Hematopoietic multipotent progenitor cell treated with erythropoietin and hydrocortisone succinate and interleukin-3 and kit ligand, for 4 days (in vitro differentiated cells): Measurements from ENCODE around the gene CRHR1.

Experiments used
- DNase-seq: peaks from one replicate; pipeline ENCODE4 v3.0.0-alpha.2; 2015

CRHR1 gene

DNA sequence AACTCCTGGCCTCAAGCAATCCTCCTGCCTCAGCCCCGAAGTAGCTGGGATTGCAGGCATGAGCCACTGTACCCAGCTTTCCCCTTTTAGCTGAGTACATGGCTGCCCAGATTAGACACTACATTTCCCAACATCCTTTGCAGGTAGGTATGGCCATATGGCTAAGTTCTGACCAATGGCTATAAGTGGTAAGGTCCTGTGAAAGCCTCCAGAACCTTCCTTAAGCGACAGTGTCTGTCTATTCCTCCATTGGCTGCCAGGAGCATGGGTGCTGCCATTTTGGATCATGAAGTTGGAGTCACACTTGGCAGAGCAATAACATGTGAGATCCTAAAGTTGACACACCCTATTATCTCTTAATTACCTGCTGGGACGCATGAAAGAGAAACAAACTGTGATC is 24.4 kb upstream of the CRHR1 start:
- DNase-seq, result peak; percentile 7

DNA sequence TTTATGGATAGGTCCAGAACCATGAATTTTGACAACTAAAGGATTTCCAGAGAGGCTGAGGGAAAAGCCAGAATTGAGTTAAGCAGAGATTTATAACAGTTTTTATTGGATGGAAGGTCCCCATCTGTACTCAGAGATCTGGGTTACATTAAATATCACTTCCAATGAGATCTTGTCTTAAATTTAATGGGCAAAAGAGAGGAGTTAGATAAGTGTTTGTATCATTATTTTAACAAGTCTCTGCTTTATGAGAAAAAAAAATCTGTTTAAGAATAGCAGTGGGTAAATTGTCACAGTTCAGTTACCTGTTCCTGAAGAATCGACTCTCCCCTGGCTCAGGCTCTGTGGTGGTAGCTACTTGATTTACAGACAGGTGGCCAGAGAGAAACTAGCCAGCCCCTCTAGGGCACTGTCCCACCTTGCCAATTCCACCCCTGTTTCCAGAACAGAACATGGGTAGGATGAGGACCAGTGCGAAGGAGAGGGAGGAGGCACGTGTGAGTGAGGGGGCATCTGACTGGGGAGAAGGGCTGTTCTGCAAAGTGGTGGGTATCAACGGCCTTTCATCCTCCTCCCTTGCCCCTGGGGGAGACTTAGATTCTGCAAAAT is 22.1 kb upstream of the CRHR1 start:
- DNase-seq, result no peak

DNA sequence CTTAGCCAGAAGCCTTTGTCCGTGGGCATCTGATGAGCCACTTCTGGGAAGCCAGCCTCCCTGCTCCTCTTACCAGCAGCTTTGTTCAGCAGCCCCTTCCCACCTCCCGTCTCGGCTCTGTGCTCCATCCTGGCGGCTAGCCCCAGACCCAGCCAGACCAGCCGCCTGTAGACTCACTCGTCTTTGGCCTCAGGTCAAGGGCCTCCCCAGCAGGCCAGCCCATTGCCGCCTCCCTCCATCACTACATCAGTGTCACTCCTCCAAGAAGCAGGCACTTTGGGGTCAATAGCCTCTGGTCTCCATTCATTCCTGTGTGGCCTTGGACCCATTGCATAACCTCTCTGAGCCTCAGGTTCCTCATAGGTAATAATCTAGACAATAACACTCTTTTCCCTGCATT is 20.9 kb upstream of the CRHR1 start:
- no peak for DNase-seq

DNA sequence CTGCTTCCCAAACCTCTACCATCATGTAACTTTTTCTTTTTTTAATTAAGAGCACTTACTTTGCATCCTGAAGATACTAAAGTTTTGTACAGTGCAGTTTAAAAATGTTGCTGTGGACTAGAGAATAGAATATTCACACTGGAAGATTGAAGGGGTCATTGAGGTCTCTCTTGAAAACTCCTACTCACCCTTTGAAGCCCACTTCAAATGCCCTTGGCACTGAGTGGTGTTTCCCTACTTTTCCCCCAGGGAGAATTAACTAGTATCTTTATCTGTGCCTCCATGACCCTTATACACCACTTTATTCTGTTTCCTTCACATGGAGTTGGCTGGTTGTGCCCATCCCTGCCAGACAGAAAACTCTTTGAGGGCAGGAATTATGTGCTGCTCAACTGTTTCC is 19.6 kb upstream of the CRHR1 start:
- DNase-seq, result no peak

DNA sequence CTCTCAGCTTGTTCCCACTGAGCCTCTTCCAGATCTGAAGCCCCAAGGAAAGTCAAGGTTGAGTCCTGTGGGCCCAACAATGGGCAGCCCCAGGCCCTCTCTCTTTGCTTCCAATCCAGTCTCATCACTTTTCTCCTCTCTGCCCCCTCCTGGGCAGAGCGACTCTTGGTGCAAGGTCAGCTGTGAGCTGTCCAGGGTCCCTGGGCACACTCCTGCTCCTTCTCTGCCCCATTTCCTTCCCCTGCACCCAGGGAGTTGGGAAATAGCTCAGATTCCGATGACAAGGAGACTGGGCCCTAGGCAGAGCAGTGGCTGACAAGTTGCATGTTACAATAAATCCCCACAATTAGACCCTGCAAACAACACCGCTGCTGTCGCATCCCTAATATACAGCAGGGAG is 16.1 kb upstream of the CRHR1 start:
- no peak for DNase-seq

DNA sequence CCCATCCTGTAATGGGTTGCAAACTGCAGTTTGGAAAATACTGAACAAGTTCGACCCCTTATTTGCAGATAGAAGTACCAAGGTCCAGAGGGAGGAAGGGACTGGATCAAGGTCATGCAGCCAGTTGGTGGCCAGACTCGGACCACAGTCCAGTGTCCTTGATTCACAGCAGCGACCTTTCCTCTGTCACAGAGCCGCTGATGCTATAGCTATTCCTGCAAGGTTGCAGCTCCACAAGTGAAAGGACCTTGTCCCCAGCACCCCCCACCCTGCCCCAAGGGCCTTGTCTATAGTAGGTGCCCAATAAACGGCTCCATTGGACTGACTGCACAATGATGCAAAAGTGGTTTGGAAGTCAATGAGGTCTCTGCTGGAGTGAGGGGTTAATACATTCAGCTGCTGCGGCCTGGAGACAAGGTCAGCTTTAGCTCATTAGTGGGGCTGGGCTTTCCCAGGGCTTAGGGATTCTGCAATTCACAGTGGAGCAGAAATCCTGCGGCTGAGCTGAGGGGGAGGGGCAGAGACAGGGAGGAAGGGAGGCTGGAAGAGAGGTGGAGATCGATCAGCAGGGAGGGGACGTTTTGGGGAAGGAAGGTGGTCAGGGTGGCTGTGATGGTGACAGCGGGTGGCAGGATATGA is 13.4 kb upstream of the CRHR1 start:
- DNase-seq, result no peak

DNA sequence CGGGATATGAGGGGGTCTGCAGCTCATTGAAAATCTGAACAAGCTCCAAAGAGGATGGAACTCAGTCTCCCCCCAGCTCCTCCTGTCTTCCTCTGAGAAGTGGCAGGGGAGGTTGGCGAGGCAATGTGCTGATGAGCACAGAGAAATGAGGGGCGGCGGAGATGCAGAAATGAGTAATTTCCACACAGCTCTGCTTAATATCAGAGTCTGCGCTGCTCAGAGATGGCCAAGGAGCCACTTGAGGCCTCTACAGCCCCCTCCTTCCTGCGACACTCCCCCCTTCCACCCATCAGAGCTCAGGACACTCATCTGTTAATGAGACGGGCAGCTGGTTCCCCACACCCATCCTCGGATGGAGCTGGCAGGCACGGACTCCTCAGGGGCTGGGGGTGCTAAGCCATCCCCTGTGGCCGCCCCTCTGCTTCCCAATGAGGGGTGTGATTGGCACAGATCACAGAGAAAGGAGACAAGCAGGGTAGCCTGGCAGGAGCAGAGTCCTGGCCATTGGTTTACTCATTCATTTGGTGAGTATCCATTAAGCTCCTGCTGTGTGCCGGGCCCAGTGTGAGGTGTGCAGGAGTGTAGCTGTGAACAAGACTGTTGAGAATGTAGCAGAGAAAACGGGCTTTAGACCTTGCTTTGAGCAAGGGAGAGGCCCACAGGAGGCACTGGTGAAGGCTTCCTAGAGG is 12.7 kb upstream of the CRHR1 start:
- no peak for DNase-seq

DNA sequence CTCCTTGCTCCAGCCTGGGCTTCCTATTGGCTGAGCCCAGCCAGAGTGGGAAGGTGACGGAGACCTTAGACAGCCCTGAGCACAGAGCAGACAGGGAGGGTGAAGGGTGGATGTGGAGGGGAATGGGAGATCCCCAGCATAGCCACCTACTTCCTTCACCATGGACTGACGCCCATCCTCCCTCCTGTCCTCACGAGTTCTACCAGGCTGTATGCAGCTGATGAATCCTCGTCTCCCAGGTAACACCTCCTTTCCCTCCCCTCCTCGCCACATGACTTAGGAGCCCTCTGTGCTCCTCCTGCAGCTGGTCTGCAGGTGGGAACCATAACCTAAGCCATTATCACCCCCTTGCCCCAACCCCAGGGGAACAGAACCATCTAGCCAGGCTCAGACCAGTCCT is 9.0 kb upstream of the CRHR1 start:
- DNase-seq, result no peak

DNA sequence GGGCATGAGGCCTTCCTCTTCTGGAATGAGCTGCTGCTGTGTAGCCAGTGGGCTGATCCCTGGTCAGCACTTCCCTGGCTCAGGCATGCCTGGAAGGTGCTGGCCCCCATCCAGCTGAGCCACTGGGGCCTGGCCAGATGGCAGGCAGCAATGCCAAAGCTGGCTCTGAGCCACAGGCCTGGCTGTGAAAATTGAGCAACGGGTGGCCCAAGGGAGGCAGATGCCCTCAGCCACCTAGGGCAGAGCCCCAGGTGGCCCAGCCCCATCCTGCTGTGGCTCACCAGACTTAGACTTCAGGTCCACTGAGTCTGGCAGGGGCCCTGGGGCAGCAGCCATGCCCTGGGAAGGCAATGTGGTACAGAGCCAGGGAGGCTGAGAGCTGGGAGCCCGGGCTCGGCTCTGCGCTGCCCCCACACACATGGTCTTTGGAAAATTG is 8.5 kb upstream of the CRHR1 start:
- no peak for DNase-seq

DNA sequence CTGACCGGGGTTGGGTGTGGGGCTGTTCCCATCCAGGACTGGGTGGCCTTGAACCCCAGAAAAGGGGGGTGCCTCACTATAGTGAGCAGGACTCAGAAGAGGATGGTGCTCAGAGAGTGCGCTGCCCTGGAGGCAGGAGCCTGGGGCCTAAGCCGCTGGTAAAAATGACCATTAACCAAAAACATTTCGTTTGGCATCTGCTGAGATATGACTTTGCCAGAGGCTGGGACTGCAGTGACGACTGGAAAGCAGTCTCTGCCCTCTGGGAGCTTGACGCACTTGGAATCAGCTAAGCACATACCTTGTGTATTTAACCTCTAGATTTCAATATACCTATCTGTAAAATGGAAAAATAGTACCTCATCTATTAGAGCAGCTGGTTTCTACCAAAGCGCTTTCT is 7.2 kb upstream of the CRHR1 start:
- DNase-seq, result no peak

DNA sequence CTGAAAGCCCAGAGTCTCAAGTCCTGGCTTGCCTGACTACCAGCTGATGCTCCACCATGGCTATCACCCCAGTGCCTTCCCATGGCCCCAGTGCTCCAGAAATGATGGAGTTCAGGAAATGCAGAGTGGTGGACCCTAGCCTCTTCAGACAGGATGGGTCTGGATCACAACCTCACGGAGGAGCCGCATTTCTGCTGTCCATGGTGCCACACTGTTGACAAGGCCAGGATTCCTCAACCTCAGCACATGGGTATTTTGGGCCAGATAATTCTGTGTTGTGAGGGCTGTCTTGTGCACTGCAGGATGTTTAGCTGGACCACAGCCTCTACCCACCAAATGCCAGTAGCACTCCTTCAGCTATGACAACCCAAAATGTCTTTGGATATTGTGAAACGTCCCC is 6.7 kb upstream of the CRHR1 start:
- no peak for DNase-seq

DNA sequence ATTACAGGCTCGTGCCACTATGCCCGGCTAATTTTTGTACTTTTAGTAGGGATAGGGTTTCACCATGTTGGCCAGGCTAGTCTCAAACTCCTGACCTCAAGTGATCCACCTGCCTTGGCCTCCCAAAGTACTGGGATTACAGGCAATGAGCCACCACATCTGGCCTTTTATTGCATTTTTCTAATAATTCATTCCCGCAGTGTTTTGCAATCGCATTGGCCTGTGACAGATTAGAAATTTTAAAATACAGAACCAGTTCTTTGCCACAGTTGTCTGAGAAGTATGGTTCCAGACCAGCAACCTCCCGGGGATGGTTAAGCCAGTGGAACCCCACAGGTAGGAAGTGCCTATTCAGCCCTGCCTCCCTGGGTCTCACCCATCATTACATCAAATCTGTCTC is 3.2 kb upstream of the CRHR1 start:
- no peak for DNase-seq

DNA sequence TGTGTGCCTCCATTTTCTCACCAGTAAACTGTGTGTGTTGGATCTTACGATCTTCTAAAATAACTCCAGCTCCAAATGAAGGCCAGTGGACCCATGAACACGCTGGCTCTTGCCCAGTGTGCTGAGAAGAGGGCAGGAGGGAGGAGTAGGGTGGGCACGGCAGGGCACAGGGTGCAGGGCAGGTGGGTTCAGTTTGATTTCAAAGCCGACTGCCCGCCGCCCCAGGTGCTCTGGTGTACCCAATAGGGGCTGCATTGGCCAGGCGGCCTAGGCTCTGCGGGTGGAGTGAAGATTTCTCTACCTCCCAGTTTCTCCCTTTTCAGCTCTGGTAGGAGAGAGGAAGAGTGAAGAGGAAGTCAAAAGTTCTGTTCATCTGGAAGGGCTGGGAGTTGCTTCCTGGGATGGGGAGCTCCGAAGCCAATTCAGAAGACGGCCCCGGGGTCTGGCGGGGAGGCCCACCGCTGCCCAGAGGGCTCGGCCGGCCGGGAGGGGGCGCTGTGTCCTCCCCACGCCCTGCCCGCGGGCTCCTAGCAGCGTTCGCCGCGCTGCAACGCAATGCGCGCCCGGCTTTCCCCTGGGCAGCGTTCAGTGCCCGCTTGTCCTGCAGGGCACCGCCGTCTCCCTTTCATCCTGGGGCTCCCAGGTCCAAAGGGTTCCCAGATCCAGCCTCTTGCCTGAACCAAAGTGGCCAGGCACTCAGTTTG is 1.1 kb upstream of the CRHR1 start:
- peak; percentile 58 for DNase-seq

DNA sequence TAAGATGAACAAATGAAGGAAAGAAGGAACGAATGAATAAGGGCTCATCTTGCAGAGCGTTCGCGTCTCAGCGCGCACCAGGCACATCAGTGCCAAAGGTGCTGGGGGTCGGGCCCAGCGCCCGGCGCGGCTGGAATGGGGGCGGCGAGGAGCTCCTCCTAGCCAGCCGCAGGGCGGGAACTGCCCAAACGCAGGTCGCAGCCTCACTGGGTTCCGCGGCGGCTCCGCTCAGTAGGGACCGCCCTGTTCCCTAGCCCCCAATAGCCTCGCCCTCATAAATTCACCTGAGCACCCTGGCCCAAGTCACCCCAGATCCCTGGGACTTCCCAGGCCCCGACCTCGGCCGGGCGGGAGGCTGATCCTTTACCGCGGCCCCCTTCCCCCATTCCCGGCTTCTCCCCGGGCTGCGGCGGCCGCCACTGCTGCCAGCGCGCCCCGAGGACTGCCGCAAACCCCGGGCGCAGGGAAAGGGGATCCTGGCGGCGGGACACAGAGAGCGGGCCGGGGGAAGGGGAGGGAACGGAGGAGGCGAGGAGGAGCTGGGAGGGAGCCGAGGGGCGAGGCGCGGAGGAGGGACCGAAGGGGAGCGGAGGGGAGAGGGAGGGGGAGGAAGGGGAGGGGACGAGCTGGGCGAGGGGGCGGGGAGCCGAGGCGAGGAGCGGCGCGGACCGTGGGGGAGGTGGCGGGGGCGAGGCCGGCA is 377 bp upstream of the CRHR1 start:
- DNase-seq, result peak; percentile 8

DNA sequence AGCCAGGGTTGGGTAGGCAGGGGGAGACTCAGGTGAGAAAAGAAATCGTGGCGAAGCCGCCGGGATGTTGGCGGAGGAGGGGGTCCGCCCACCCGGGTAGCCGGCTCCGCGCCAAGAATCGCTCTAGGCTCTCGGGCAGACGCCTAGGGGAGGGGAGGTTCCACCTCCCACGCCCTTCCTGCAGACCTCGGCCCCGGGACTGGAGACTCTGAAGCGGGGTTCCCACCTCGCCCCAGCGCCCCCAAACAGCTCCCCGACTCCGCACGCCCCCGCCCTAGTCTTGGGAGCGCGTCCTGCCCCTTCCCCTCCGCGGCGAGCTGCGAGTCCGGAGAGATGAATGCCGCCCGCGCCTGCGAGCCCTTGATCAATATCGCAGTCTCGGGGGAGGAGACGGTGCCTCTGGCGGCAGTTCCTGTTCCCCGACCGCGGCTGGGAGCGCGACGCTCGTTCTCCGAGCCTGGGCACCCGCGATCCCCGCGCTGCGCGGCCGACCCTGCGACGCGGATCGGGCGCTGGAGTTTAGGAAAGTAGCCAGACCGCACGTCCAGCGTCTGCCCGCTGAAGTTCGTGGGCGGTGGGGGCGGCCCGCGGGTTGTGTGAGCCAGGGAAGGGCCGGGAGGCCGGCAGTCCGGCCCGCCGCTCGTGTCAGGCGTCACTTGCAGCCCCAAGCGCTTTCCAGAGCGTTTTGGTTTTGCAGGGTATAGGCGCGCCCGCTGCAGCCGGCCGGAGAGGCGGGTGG is 790 bp downstream of the CRHR1 start:
- peak; percentile 75 for DNase-seq

DNA sequence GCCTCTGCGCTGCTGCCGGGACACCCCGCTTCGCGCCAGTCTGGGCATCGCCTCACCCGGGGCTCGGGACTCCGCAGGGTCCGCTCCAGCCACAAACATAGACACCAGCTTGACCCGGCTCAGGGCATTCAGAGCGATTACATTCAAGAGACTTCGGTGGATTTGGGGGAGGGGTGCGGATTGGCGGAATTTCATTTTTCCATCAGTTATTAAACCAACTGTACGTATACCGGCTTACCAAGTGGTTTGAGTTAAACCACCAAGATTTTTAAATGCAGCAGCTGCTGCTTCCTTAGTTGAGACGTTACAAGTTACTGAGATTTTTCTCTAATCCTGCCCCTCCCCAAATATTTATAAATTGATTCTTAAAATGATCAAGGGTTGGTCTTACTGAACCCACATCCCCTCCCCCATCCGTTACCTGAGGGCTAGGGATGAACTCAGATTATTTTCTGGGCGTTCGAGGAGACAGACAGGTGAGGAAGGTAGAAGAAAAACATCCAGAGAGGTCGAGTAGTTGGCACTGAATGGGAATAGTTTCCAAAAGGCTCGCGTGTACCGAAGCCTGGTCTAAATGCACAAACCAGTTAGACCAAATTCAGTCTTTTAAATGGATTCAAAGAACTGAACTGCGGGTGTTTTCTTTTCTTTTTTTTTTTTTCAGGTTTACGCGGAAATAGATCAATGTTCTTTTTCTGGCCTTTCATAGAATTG is 1.5 kb downstream of the CRHR1 start:
- DNase-seq, result no peak

DNA sequence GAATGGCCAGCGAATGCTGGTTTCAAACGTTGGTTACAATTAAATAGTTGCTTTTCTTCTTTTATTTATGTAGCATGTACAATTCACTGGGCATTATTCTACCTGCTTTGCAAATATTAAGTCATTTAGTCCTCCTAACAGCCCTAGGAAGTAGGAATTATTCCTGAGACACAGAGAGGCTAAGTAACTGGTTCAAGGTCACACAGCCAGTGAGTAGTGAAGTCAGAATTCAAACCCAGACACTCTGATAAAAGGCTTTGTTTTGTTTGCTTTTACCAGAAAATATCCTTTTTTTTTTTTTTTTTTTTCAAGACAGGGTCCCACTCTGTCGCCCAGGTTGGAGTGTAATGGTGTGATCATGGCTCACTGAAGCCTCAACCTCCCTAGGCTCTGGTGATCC is 2.2 kb downstream of the CRHR1 start:
- DNase-seq, result no peak

DNA sequence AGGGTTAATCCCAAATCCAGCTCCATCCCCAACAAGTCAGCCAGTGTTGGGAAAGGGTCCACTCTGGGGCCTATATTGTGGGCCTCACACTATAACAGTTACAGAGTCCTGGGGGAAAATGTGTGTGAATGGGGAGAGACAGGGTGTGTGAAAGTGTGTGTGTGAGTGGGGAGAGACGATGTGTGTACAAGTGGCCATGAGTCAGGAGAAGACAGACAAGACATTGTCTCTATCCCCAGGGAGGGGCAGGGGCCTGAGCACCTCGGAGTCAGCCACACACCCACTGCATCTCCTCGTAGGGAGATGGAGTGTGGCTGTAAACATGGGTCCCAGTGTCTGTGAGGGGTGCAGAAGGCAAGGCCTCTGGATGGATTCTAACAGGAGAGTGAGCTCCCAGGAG is 2.9 kb downstream of the CRHR1 start:
- DNase-seq, result no peak

DNA sequence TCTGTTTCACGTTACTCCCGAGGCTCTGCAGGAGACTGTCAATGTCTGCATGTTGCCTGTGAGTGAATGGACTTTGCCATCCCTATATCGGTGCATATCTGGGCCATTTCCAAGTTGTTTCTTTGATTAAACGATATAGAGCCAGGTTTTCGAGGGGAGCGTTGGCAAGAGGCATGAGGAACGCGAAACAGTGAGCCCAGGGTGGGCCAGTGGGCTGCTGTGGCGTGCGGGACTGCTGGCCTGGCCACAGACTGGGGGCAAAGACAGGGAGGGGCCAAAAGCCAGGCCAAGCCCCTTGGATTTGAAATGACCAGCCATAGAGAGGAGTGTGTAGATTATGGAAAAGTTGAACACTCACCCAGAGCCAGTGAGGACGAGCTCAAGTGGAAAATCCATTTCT is 3.5 kb downstream of the CRHR1 start:
- DNase-seq, result no peak

DNA sequence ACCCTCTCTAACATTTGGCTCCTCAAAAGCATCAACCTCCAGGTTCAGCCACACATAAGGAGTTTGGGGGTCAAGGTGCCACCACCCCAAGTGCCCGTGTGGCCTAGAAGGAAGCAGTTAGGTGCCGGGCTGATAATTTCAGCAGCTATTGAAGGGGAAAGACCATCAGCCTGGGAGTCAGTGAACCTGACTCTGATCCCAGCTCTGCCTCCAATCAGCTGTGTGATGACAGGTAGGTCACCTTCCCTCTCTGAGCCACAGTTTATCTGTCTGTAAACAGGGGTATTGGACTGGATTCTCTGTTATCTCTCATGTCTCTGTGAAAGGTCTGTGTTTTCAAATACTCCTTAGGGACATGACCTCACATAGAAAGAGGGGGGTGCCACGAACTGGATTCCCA is 3.9 kb downstream of the CRHR1 start:
- no peak for DNase-seq

DNA sequence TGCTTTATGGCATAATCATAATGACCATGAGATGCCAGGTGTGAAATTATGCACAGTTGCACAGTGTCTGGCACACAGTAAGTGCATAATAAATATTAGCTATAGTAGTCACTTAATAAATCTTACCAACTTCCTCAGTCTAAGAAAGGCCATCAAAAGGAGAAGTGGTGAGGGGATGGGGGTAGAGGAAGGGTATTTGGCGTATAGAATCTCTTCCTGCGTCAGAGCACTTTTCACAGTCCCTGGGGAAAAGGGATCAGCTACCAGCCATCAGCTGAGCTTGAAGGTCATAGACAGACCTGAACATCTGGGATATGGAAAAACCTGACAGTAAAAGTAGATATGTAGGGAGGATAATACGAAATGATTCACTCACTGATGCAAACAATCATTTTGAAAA is 5.8 kb downstream of the CRHR1 start:
- DNase-seq, result no peak
